CD4-positive, alpha-beta T cell treated with Interleukin-6 for 4 hours (primary cell): ENCODE results near the gene GPR146.
A peak's percentile ranks its signal among the peaks of the same experiment; 100 is the strongest.
"Not testable (repeated sequence)": the region's sequence is repeated elsewhere in the genome, so short reads cannot be mapped to it uniquely, and the experiment has no call there.

Source experiments
- DNase-seq: peaks from one replicate; pipeline ENCODE4 v3.0.0-alpha.2; 2020; ENCODE audit warnings: mixed read lengths

GPR146 gene

DNA sequence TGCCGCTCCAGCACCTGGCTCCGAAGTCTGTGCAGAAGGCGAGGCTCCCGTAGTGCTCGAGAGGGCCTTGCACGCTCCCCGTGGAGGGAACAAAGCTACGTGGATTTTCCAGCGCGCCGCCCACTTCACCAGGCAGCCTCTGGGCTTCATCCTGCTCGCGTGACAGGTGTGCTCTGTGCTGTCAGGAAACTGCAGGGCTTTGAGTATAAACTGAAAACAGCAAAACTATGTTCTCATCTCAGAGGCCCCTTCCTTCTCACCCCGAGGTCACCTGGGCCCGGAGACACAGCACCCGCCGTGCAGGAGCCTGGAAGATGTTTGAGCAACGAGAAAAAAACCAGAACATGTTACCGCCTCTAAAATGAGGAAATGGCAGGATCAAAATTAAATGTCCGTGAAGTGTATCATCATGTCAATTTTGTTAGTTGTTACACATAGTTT is 17.6 kb upstream of the GPR146 start:
- no peak for DNase-seq

DNA sequence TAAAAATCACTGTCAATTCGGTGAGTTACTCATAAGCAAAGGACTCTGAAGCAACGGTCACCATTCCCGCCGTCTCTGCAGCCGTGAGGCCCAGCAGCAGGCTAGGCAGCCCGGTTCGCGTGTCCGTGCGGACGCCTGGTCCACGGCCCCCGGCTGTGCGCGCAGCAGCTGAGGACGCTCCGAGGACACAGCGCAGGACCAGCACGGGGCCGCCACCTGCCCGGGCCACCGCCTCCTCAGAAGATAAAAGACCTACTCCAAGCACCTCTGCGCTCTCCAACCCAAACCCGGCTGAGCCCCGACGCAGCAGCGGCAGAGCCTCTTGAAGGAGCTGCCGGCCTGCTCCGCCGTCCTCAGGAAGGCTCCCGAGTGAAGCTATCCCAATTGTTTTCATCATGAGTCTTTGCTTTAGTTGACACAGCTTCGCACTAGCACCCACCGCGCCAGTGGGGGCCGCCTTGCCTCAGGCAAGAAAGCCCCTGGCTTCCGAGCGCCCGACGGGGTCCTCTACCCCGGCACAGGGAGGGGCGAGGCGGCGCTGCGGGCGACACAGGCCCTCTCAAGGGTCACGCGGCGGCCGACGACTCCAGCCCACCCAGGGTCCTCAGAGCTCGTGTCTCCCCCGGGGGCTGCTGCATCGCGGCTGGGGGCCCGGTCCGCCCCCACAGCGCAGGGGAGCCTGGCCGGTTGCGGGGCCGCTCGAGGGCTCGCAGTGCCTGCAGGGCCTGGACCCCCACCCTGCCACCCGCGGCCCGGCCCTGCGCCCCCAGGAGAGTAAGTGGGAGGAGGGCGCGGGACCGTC is 16.9 kb upstream of the GPR146 start:
- no peak for DNase-seq

- DNase-seq, result peak; percentile 79
Observed at GRCh38 chr7:1028044-1028770, 16.1 kb upstream of the GPR146 start.

DNA sequence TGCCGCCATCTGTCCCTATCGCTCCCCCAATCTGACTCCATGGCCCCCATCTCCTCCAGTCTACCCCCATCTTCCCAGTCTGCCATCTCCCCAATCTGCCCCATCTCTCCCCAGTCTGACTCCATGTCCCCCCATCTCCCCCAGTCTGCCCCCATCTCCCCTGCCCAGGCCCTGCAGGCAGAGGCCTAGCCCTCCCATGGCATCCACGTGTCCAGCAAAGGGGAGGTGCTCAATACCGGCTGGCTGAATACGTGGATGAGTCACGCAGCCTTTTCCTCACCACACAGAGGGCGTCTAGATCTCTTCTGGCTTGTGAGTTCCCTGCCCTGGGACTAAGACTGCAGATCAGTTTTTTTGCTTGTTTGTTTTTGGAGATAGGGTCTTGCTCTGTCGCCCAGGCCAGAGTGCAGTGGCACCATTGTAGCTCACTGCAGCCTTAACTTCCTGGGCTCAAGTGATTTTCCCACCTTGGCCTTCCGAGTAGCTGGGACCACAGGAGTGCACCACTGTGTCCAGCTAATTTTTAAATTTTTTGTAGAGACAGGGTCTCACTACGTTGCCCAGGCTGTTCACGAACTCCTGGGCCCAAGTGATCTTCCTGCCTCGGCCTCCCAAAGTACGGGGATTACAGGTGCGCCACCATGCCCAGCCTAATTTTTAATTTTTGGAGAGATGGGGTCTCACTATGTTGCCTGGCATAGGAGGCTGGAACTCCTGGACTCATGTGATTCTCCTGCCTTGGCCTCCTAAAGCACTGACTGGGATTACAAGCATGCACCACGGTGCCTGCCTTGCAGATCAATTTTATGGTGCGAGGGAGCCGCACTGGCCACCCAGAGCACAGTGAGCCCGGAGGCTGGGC is 15.3 kb upstream of the GPR146 start:
- DNase-seq, result peak; percentile 75

DNA sequence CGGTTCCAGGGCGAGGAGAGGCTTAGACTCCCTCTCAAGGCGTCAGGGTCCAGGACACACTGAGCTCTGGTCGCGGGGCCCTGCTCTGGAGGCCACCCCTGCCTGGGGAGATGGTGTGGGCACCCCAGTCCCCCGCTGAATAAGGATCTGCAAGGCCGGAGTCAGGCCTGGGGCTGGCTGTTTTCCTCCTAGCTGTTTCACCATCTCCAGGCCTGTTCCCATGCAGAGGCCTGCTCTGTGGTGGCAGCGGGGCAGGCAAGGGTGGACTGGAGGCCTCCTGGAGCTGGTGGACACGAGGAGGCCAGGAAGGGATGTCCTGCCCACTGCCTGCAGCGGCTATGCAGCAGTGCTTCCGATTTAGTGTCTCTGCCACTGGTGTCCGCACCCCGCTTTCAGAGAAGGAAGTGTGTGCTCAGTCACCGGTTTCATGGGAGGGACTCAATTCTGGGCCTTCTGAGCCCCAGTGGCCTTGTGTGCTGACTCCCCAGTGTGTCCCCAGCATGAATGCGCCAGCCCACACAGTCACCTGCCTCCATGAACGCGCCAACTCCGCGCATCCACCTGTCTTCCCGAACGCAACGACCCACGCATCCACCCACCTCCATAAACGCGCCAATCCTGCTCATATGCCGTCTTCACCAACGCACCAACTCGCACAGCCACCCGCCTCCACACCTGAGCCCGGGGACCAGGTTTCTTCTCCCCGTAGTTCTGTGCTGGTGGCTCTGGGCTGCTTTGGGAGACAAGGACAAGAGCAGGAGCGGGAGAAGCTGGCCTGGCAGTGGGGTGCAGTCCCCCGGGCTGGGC is 14.5 kb upstream of the GPR146 start:
- no peak for DNase-seq

GRCh38 chr7:1030444-1031070 is 13.8 kb upstream of the GPR146 start:
- DNase-seq, result no peak

GRCh38 chr7:1031716-1032455 is 12.5 kb upstream of the GPR146 start:
- no peak for DNase-seq

DNA sequence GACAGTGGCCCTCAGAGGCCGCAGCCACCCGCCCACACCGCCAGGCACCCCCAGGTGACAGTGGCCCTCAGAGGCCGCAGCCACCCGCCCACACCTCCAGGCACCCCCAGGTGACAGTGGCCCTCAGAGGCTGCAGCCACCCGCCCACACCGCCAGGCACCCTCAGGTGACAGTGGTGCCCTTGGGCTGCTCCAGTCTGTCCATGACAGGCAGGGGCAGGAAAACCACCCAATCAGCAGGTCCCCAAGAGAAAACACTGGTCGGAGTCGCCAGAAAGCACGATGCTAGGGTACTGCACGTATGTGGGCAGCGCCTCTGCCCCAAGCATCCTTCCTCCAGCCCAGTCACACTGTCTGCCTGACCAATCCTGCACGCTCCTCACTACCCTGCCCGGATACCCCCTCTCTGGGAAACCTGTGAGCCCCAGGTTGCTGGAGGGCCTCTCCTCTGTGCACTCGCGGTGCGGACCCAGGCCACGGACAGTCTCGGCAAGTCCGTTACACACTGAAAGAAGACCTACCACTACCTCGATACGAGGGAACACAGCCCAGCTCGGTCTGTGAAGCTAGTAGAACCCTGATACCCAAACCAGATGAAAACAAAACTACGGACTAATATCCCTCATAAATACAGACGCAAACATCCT is 11.7 kb upstream of the GPR146 start:
- no peak for DNase-seq

- peak; percentile 60 for DNase-seq
Observed at GRCh38 chr7:1033546-1034145, 10.7 kb upstream of the GPR146 start.

- not testable (repeated sequence) for DNase-seq
Observed at GRCh38 chr7:1034769-1035168, 9.6 kb upstream of the GPR146 start.

- not testable (repeated sequence) for DNase-seq
Observed at GRCh38 chr7:1036164-1036928, 8.0 kb upstream of the GPR146 start.

GRCh38 chr7:1040233-1040632 is 4.1 kb upstream of the GPR146 start:
- not testable (repeated sequence) for DNase-seq

DNA sequence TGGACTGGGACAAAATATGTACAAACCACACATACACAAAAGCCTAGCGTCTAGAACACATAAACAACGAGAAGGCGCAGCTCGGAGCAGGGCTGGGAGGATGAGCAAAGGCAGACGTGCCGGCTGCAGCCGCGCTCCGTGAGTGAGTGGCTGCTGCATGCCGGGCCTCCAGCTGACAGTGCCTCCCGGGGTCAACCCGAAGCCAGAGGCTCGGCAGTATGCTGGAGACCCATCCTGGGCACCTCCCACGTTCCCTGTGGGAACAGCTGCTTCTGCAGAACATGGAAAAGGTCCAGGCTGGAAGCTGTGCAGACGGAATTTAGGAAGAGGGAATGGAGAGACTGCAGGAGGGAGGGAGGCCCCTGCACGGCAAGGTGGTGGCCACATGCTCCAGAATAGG is 3.6 kb upstream of the GPR146 start:
- DNase-seq, result no peak

- no peak for DNase-seq
Observed at GRCh38 chr7:1041551-1042491, 2.5 kb upstream of the GPR146 start.

DNA sequence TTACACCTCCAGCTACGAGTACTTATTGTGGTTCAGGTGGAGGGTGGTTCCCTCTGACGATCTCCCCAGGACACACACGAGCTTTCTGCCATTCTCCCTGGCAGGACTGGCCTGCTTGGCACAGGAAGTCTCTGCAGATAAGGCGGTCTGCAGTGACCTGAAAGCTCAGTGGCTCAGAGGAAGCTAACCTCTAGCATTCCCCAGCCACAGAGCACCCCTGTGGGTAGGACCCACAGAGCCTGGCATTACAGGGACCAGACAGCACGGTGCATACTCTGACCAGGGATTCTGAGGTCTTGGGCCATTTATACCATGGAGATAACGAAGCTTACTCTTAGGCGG is 1.9 kb upstream of the GPR146 start:
- no peak for DNase-seq

GRCh38 chr7:1043552-1044188 is 676 bp upstream of the GPR146 start:
- DNase-seq, result no peak
